GM18511 (cell line): ENCODE data around the gene CAB39.

Source experiments
- ATAC-seq: cut with Tn5 transposase; IDR thresholded peaks from one replicate; pipeline ENCODE4 v1.9.1; 2021; ENCODE audit warnings: mild to moderate bottlenecking, moderate library complexity; ENCODE audit not compliant: unreplicated experiment

The CAB39 gene

GRCh38 chr2:230811508-230811907 lies 98.9 kb downstream of the CAB39 start:
- ATAC-seq: no peak

GRCh38 chr2:230812033-230812432 lies 99.4 kb downstream of the CAB39 start:
- no peak for ATAC-seq

- no peak for ATAC-seq
These were observed 102.0 kb downstream of the CAB39 start for GRCh38 chr2:230814616-230815015.

- ATAC-seq: no peak
These were observed 102.4 kb downstream of the CAB39 start for GRCh38 chr2:230815088-230815487.

GRCh38 chr2:230816735-230817134 lies 104.1 kb downstream of the CAB39 start:
- no peak for ATAC-seq

- ATAC-seq: no peak
These were observed 106.8 kb downstream of the CAB39 start for GRCh38 chr2:230819433-230819832.

GRCh38 chr2:230821261-230821990 lies 108.8 kb downstream of the CAB39 start:
- ATAC-seq: no peak

- ATAC-seq: no peak
These were observed 109.4 kb downstream of the CAB39 start for GRCh38 chr2:230821991-230822520.

- no peak for ATAC-seq
These were observed 110.8 kb downstream of the CAB39 start for GRCh38 chr2:230823264-230823964.

- ATAC-seq: no peak
These were observed 111.8 kb downstream of the CAB39 start for GRCh38 chr2:230824406-230824978.

- no peak for ATAC-seq
These were observed 112.7 kb downstream of the CAB39 start for GRCh38 chr2:230825354-230825753.

GRCh38 chr2:230827774-230828271 lies 115.2 kb downstream of the CAB39 start:
- ATAC-seq: no peak

- ATAC-seq: peak; percentile 59
These were observed 115.8 kb downstream of the CAB39 start for GRCh38 chr2:230828272-230828961.

- ATAC-seq: no peak
These were observed 116.7 kb downstream of the CAB39 start for GRCh38 chr2:230829293-230829692.

GRCh38 chr2:230829959-230830358 lies 117.3 kb downstream of the CAB39 start:
- ATAC-seq: no peak

GRCh38 chr2:230830428-230830827 lies 117.8 kb downstream of the CAB39 start:
- no peak for ATAC-seq

GRCh38 chr2:230840301-230840700 lies 127.7 kb downstream of the CAB39 start:
- no peak for ATAC-seq

- no peak for ATAC-seq
These were observed 129.8 kb downstream of the CAB39 start for GRCh38 chr2:230842473-230842872.

- no peak for ATAC-seq
These were observed 130.5 kb downstream of the CAB39 start for GRCh38 chr2:230843132-230843531.

GRCh38 chr2:230846360-230846759 lies 133.7 kb downstream of the CAB39 start:
- ATAC-seq: no peak

GRCh38 chr2:230847883-230848388 lies 135.3 kb downstream of the CAB39 start:
- ATAC-seq: peak; percentile 95
